Liver (tissue), 3 donors: Measurements from ENCODE around the gene PTPN2.

ENCODE experiments used
- EGR1 ChIP-seq, 2 donors: IDR thresholded peaks; 2 replicates each; pipeline ENCODE4 v1.6.1; 2016 to 2018; ENCODE audit warnings: antibody characterized with exemption in 2 of 2, low read depth in 2 of 2
- SP1 ChIP-seq: IDR thresholded peaks from 2 replicates; pipeline ENCODE4 v1.6.1; 2018; ENCODE audit warnings: antibody characterized with exemption, mild to moderate bottlenecking
- TAF1 ChIP-seq: conservative IDR thresholded peaks from 2 replicates; pipeline ENCODE4 v1.6.1; 2016; ENCODE audit warnings: antibody characterized with exemption, mild to moderate bottlenecking
- YY1 ChIP-seq: IDR thresholded peaks from 2 replicates; pipeline ENCODE4 v1.6.1; 2016; ENCODE audit warnings: antibody characterized with exemption, mild to moderate bottlenecking
- TF ChIP-seq, protein P1 (sequence below): fragments of 150-350 bp; IDR thresholded peaks from 2 replicates; pipeline ENCODE4 v1.5.1; 2017; ENCODE audit warnings: improper control_type of control experiment, low read depth, low read length; ENCODE audit not compliant: missing input control
- TF ChIP-seq, protein P2 (sequence below): IDR thresholded peaks from 2 replicates; pipeline ENCODE4 v1.6.1; 2016; ENCODE audit warnings: antibody characterized with exemption
- TF ChIP-seq, protein P3 (sequence below): IDR thresholded peaks from 2 replicates; pipeline ENCODE4 v1.6.1; 2016; ENCODE audit warnings: antibody characterized with exemption
- donor health status: healthy.
- donor health status: healthy.

DNA sequence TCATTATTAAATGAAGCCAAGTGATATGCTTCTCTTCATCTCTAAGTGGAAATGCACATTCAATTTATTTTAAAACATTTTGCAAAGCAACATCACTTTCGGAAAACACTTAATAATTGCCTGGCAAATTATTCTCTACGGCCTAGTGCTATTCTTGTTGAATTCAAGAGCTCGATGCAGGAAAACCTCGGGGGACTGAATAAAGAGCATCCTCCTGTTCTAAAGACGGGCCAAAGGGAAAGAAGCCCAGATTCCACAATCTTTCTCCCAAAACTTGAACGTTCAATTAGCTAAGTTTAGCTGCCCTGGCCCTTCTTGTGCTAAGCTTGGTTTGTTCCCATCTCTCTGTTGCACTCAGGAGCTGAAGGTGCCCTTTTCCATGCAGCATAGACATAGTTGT lies 40.6 kb upstream of the PTPN2 start:
- TF ChIP-seq, protein P1, sequence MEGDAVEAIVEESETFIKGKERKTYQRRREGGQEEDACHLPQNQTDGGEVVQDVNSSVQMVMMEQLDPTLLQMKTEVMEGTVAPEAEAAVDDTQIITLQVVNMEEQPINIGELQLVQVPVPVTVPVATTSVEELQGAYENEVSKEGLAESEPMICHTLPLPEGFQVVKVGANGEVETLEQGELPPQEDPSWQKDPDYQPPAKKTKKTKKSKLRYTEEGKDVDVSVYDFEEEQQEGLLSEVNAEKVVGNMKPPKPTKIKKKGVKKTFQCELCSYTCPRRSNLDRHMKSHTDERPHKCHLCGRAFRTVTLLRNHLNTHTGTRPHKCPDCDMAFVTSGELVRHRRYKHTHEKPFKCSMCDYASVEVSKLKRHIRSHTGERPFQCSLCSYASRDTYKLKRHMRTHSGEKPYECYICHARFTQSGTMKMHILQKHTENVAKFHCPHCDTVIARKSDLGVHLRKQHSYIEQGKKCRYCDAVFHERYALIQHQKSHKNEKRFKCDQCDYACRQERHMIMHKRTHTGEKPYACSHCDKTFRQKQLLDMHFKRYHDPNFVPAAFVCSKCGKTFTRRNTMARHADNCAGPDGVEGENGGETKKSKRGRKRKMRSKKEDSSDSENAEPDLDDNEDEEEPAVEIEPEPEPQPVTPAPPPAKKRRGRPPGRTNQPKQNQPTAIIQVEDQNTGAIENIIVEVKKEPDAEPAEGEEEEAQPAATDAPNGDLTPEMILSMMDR: no peak
- TF ChIP-seq EGR1 (IDR thresholded peaks at IDR 0.05; ENCODE audit: low read depth in 2 of 2): no peak
- no peak for TF ChIP-seq SP1
- TF ChIP-seq, protein P2, sequence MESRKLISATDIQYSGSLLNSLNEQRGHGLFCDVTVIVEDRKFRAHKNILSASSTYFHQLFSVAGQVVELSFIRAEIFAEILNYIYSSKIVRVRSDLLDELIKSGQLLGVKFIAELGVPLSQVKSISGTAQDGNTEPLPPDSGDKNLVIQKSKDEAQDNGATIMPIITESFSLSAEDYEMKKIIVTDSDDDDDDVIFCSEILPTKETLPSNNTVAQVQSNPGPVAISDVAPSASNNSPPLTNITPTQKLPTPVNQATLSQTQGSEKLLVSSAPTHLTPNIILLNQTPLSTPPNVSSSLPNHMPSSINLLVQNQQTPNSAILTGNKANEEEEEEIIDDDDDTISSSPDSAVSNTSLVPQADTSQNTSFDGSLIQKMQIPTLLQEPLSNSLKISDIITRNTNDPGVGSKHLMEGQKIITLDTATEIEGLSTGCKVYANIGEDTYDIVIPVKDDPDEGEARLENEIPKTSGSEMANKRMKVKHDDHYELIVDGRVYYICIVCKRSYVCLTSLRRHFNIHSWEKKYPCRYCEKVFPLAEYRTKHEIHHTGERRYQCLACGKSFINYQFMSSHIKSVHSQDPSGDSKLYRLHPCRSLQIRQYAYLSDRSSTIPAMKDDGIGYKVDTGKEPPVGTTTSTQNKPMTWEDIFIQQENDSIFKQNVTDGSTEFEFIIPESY: no peak
- TF ChIP-seq, protein P3, sequence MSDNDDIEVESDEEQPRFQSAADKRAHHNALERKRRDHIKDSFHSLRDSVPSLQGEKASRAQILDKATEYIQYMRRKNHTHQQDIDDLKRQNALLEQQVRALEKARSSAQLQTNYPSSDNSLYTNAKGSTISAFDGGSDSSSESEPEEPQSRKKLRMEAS: no peak
- no peak for TF ChIP-seq TAF1
- no peak for TF ChIP-seq YY1
